Cardiac fibroblast (primary cell): ENCODE results near the gene GRID2.

Source experiments
- DNase-seq, 2 donors: peaks; one replicate each; pipeline versions ENCODE4 v3.0.0 to v3.0.0-alpha.2; 2010; ENCODE audit warnings: low read depth in 2 of 2
- H3K4me3 ChIP-seq, 2 donors: replicated peaks in 1 of 2; 1 replicate in 1 of 2; 2 replicates in 1 of 2; pipeline ENCODE4 v1.5.1; 2011; ENCODE audit warnings: low read depth in 2 of 2, low read length in 2 of 2, mild to moderate bottlenecking in 2 of 2, moderate library complexity in 1 of 2
- CTCF ChIP-seq: IDR thresholded peaks from one replicate; pipeline ENCODE4 v1.5.1; 2011; ENCODE audit warnings: low read depth, mild to moderate bottlenecking, low read length, inconsistent platforms

GRID2 gene

GRCh38 chr4:93451954-93452353 lies 1148.2 kb downstream of the GRID2 start:
- no peak for TF ChIP-seq CTCF
- no peak overlapping the region for H3K4me3 ChIP-seq
- no peak for DNase-seq

- DNase-seq = no peak
- H3K4me3 ChIP-seq = no peak overlapping the region
- no peak for TF ChIP-seq CTCF
These were observed 1157.8 kb downstream of the GRID2 start for GRCh38 chr4:93461541-93461940.

GRCh38 chr4:93466446-93466845 lies 1162.7 kb downstream of the GRID2 start:
- H3K4me3 ChIP-seq = no peak overlapping the region
- no peak for TF ChIP-seq CTCF
- DNase-seq = no peak

GRCh38 chr4:93467484-93468155 lies 1163.9 kb downstream of the GRID2 start:
- TF ChIP-seq CTCF = no peak
- no peak for DNase-seq
- no peak overlapping the region for H3K4me3 ChIP-seq

GRCh38 chr4:93469560-93469959 lies 1165.8 kb downstream of the GRID2 start:
- H3K4me3 ChIP-seq = no peak overlapping the region
- TF ChIP-seq CTCF = no peak
- DNase-seq = no peak

DNA sequence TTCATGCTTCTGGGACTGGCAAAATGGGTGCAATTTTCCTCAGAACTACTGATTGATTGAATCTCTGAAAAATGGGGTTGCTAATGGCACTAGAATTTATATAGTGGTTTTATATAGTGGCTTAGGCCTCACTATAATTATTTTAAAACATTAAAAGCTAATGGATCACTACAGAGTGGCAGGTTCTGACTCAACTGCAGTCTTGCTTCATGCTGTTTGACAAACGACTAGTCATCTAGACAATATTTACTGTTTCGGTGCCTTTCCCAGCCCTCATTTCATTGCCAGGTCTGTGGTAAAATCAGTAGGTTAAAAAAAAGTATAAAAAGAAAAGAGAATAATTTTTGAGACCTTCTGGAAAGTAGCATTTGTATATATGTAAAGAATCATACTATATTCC lies 1172.0 kb downstream of the GRID2 start:
- no peak overlapping the region for H3K4me3 ChIP-seq
- TF ChIP-seq CTCF = no peak
- no peak for DNase-seq

DNA sequence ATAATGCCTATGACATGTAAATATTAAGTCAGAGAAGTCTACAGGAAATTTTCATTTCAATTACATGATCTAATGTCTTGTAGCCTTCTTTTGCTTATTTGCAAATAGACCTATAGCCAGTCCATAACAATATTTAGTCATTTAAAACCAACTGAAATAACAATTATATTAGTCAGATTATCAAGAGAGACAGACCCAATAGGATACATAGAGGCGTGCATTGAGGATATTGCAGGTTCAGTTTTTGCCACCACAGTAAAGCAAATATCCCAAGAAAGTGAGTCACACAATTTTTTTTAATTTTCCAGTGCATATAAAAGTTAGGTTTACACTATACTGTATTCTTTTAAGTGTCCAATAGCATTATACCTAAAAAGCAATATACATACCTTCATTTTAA lies 1175.0 kb downstream of the GRID2 start:
- TF ChIP-seq CTCF = no peak
- no peak for DNase-seq
- H3K4me3 ChIP-seq = no peak overlapping the region
